GM11168 (cell line): Measurements from ENCODE around the gene PCNX1.
"Not testable (repeated sequence)": the region's sequence is repeated elsewhere in the genome, so short reads cannot be mapped to it uniquely, and the experiment has no call there.

Experiments used
- in situ Hi-C: fragments of 300-500 bp; cut with MboI; formaldehyde crosslinking; loops from one replicate; pipeline ENCODE4 v1.12.0; 2022; ENCODE audit warnings: low sequenced_read_pairs; ENCODE audit not compliant: unreplicated experiment

The PCNX1 gene

DNA sequence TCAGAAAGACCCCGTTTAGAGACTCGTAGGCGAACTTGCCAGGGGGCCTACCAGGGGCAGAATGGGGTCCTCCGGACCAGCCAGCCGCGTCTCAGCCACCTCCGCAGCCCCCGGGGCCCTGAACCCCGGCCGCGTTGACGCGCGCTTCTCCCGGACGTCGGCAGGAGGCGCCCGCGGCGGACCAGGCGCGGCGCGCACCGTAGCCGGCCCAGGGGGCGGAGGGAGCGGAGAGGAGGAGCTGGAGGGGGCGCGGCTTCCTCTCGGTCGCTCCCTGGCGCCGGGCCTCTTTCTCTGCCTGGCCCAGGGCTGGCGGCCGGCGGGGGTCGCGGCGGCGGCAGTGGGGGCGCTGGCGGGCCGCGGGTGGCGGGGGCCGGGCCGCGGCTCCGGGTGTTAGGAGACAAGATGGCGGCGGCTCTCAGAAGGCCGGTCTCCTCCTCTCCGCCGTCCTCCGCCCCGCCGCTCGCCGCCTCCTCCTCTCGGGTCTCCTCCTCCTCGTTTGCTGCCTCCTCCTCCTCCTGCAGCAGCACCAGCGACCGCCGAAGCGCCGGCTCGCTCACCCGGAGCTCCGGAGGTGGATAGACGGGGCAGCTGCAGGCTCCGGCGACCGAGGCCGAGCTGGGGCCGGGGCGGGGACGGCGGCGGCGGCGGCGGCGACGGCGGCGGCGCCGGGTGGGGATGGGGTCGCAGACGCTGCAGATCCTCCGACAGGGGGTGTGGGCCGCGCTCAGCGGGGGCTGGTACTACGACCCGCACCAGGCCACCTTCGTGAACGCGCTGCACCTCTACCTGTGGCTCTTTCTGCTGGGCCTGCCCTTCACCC lies at the start of gene PCNX1:
Gene PCNX1, plus strand, starts transcription at position 284 of the 820 bp plus-strand sequence. Its CDS starts 392 bp downstream, at position 676.
- in situ Hi-C loops: no loop called here

DNA sequence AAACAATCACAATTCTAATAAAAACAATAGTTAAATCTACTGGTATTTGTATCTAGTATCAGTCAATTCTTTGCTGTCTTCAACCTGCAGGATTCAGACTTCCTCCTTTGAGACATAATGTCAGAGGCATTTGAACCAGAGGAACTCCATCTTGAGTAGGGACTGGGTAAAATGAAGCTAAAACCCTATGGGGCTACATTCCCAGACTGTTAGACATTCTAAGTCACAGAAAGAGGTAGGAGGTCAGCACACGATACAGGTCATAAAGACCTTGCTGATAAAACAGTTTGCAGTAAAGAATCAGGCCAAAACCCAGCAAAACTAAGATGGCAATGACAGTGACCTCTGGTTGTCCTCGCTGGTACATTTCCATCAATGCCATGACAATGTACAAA lies 49.8 kb upstream of the PCNX1 start:
- in situ Hi-C loops: no loop called here

DNA sequence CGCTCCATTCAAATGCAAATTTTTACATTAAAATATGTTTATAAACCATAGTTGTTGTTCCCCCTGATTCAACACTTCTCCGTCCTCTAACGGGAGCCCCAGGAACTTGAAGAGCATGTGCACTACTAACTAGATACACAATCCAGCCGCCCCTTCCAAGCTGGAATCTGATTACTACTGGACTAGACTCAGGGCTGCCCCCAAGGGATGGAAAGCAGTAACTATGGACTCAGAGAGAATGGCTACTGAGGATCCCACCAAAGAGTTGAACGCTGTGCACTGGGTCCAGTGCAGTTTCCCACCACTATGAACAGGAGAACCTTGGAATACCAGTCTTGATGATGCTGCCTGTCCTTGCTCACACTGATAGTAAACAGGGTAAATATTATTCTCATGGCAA lies 48.6 kb upstream of the PCNX1 start:
- in situ Hi-C loops: no loop called here

DNA sequence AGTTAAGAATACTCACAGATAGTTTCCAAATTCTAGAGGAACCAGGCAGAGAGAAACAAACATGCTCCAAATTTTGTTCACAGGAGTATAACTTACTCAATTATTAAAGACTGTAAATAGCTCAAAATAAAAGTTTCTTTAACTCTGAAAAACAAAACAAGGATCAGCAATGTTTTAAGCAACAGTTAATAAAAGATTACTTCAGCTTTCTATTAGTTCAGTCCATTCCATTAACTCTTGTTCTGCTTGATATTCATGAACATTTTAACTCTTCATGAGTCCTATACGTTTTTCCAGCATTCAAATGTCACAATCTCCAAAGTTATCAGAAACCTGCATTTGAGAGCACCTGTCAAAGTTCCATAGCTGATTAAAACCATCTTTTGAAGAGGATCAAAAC lies 40.3 kb upstream of the PCNX1 start:
- in situ Hi-C loops: not testable (repeated sequence)

DNA sequence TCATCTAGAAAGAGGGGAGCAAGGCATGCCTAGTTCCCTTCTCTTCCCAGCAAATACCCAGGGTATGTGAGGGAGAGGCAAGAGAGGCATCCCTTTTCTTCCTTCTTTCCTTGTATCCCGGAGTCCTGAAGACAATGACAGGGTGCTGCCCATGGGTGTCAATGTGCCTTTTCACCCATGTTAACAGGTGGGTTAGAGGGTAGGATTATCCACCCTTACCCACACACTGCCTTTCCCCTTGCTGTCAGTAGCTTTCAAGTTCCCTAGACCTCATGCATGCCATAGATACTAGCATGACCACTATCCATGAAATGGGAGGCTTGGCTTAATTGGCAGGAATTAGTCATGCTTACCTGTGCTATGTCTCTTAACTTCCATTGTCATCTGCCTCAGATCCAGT lies 36.3 kb upstream of the PCNX1 start:
- in situ Hi-C loops: no loop called here

DNA sequence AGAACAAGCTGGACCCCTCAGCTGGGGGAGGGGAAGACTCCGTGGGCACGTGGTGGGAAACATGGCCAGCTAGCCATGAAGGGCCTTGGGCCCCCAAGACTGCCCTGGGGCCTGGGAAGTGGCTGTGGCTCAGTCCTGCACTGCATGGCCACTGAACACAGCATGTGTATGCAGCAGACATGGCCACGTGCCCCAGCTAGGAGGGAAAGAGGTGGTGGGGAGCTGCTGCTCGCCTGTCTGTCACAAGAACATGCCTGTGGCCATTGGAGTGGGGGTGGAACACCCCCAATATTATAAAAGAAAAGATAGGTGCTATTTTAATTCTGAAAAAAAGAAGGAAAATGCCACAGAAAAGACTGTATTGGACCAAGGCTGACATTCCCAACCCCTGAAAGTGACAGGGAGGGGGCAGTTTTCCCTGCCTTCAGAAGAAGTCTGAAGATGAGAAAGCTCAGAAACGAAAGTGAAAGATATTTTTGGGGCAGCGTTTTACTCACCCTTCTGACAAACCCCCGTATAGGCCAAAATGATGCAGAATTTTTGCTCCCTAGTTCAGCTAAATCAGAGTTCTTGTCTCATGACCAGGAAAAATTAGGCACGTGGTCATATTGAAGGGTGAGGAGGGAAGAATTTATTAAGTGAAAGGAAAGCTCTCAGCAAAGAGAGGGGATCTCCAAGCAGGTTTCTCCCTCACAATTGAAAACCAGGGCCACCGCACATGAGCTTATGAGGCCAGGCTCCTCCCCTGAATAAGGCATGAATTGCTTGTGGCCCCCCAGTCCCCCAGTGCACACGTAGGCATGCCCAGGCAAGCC lies 35.2 kb upstream of the PCNX1 start:
- in situ Hi-C loops: no loop called here

DNA sequence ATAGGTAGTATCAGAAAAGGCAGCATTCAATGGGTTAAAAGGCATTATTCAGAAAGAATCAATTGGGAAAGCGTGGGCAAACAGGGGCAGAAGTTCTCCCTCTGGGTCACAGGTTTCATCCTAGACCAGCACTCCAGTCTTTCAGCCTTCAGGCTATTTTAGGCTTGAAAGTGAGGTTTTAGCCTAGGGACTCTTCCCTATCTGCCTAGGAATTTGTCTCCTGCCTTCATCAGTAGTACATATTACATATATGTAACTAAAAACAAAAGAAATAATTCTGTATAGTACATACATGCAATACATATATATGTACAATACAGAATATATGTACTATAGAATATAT lies 34.6 kb upstream of the PCNX1 start:
- in situ Hi-C loops: no loop called here

DNA sequence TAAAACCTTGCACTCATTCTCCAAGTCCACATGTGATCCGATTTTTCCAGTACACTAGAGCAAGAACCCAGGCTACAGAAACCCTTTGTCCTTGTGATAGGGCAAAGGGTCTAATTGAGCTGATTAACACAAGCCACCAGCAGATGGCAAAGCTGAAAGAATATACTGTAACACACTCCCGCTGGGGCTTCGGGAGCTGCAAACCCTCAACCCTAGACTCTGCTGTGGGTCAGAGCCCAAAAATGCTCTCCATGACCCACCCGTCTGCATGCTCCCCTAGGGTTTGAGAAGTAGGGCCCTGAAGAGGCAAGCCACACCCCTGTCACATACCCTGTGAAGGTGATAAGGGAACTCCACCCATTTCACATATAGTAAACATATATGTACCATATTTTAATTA lies 33.6 kb upstream of the PCNX1 start:
- in situ Hi-C loops: no loop called here

DNA sequence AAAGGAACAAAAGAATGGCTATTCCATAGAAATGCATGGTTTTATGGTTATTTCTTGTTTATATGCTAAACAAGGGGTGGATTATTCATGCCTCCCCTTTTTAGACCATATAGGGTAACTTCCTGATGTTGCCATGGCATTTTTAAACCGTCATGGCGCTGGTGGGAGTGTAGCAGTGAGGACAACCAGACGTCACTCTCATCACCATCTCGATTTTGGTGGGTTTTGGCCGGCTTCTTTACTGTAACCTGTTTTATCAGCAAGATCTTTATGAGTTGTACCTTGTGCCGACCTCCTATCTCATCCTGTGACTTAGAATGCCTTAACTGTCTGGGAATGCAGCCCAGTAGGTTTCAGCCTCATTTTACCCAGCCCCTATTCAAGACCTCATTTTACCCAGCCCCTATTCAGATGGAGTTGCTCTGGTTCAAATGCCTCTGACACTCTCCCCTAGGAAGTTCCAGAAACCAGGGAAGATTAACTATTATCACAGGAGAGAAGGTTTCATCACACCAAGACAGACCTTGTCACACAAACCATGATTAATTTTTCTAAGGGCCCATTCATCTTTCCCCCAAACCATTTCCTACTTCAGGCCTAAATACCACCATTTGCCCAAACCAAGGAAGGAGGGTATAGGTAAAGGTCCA lies 31.3 kb upstream of the PCNX1 start:
- in situ Hi-C loops: not testable (repeated sequence)

DNA sequence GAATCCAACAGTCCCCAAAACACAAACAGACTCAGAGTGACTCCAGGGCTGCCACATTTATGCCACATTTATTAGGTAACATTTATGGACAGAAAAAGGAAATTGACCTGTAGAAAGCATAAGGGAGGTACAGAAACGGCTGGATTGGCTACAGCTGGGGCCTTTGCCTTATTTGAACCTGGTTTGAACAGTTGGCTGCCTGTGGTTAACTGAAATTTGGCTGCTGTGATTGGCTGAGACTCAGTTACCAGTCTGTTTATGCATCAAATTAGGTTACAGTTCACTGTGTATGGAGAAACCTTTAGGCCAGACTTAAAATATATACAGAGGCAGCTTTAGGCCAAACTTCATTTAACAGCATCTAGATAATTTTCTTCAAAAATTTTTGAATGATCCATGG lies 27.8 kb upstream of the PCNX1 start:
- in situ Hi-C loops: no loop called here

DNA sequence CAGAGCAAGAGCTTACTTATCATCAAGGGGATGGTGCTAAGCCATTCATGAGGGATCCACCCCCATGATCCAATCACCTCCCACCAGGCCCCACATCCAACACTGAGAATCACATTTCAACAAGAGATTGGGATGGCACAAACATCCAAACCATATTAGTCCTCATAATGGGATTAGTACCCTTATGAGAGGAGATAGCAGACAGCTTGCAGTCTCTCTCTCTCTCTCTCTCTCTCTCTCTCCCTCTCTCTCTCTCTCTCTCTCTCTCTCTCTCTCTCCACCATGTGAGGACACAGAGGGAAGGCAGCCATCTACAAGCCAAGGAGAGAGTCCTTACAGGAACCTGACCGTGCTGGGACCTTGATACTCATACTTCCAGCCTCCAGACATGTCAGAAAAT lies 26.4 kb upstream of the PCNX1 start:
- in situ Hi-C loops: not testable (repeated sequence)

DNA sequence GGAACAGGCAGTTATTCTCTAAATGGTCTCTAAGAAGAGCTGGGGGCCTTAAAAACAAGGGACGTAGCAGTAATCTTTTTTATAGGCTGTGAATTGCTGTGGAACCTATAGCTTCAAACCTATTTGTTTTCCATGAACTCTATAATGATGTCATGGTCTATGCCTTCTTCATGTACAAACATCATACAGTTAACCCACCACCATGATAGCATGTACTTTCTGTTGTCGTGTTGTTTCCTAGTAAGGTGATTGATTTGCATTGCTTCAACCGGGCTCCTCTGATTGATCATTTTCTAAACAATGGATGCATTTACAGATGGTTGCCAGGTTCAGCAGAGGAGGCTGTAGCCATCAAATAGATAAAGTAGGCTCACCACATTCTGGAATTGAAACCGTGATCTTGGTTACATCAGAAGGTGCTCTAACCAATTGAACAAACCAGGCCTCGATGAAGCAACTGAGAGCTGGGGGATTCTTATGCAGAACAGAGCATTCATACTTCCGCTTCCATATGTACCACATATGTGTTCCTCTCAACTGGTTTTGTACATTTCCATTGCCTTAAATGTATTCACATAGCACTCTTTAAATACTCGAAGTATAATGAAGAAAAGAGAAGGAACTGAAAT lies 25.6 kb upstream of the PCNX1 start:
- in situ Hi-C loops: no loop called here

DNA sequence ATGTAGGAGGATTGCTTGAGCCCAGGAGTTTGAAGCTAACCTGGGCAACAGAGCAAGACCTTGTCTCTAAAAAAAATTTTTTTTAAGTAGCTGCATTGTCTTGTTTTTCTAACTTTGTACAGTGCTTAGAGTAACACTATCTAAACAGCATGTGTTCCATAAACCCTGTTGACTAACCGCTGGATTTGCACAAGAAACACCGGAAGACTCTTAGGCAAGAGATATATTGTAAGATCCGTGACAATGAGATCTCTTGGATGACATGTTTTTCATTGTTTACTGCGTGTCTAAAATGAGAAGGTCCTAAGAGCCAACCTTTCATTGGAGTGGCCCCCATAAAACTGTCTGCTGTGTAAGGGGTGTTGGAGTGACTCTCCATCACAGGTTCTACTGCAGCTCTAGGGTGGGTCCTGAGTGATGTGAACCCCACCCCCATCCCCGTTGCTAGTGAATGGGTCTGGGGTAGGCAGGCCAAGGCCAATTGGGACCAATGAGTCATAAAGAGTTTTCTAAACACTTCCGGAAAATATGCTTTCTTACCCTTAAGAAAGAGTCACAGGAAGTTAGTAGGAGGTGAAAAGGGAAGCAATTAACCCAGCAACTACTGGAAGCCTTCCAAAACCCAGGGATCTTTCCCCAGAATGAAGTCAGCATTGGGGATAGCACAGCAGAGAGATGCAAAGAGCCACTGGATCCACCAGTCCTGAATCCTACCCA lies 24.3 kb upstream of the PCNX1 start:
- in situ Hi-C loops: no loop called here

DNA sequence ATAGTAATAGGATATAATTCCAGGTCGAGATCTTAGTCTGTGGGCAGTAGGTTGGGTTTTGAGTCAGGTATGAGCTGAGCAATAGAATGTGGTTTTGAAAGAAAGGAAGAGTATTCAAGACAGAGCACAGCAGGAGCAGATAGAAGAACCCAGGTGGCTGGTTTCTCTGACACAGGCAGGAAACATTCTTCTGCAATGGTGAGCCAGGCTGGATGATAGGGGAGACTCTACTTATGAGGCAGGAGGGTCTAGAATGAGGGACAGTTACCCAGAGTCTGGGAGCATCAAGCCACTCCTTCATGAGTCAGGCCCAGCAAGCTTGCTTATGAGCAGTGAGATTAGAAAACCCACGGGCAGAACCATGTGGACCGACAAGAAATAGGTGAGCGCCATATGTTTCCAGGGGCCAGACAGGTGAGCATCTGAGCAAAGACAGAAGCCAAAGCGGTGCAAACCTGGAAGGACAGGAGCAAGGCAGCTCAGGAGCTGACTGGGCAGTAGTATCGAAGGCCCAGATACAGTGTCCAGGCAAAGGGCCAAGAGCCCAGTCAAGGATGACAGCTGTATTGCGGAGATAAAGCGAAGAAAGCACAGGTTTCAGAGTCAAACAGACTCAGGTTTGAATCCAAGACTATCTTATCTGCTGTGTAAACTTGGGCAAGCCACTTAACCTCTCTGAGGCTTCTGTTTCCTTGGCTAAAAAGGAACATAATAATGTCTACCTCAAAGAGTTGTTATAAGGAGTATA lies 22.5 kb upstream of the PCNX1 start:
- in situ Hi-C loops: no loop called here

DNA sequence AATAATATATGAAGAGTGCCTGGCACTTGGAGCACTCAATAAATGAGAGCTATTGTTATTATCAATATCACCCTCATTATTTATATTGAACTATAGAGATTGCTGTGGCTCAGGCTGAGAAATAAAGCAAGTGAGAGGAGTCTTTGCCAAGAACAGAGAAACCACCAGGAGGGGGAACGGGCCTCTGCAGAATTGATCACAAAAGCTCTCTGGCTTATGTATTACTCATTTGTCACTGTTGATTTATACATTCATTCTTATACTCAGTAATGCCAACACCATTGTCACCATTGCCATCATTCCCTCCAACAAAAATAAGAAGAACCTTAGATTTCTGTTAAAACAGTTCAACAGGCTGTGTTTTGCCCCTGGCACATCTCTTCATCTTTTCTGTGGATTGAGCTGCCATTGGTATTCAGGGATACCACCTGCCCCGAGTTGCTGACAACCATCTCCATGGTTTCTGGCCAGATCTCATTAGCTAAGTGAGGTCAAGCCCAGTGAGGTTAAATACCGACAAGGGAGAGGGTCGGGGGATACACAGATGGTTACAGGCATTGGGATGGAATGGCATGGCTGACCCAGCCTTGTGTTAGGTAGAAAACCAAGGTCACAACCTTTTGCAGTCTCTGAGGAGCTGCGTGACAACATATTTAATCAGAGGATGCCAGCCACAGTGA lies 21.8 kb upstream of the PCNX1 start:
- in situ Hi-C loops: no loop called here

DNA sequence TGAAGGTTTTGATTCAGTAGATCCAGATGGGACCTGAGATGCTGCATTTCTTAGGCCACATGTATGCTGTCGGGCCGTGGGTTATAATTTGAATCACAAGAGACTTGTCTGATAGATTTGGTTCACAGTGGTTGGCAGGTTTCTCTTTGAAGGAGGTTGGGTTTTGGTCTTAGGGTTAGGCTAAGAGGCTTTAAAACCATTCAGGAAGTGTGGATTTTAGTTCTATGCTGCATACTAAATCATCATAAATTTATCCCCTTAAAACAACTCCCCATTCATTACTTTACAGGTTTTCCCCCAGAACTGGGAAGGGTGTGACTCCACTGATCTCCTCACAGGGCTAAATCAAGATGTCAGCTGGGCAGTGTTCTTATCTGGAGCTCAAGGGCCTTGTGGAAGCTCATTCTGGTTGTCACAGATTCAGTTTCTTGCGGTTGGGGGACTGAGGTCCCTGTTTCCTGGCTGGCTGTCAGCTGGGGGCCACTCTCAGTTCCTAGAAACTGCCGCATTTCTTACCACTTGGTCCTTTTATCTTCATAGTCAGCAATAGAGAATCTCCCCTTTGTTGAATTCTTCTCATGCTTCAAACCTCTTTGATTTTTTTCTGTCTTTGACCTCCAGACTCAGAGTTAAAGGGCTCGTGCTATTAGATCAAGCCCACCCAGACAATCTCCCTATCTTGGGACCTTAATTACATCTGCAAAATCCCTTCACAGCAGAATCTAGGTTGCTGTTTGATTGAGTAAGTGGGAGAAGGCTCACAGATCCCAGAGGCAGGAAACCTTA lies 20.6 kb upstream of the PCNX1 start:
- in situ Hi-C loops: no loop called here

DNA sequence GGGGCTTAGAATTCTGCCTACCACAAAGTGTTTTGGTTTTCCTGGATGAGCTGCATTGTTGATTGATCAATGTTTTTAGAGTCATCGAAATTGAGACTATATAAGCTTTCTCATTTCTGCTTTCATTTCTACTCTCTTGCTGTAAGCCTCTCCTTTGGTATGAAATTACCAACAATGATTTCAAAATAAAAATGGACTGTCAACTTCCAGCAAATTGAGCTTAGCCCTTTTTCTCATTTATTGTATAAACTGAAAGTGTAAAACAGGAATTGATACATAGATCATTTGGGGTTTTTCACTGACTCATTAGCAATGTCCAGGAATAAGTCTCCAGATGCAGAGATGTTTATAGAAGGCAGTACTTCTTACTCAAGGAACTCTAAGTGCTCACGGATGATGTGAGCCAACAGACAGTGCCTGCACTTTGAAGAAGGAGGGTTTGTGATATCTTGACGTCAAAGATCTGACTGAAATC lies 20.0 kb upstream of the PCNX1 start:
- in situ Hi-C loops: no loop called here
